IPS-18a (cell line): Measurements from ENCODE around the gene TGM5.

Source experiments
- H3K27ac ChIP-seq: one replicate; pipeline ENCODE4 v1.5.1; 2013; ENCODE audit warnings: low read length
- H3K27me3 ChIP-seq: one replicate; pipeline ENCODE4 v1.6.1; 2013; ENCODE audit warnings: mild to moderate bottlenecking, low read length; ENCODE audit not compliant: control insufficient read depth, insufficient read depth
- H3K36me3 ChIP-seq: one replicate; pipeline ENCODE4 v1.6.1; 2013; ENCODE audit warnings: low read depth, low read length; ENCODE audit not compliant: control insufficient read depth
- H3K4me1 ChIP-seq: one replicate; pipeline ENCODE4 v1.6.1; 2013; ENCODE audit warnings: low read depth, low read length; ENCODE audit not compliant: control insufficient read depth
- H3K4me3 ChIP-seq: one replicate; pipeline ENCODE4 v1.5.1; 2013; ENCODE audit warnings: low read length
- H3K9ac ChIP-seq: one replicate; pipeline ENCODE4 v1.6.1; 2013; ENCODE audit warnings: mild to moderate bottlenecking, low read length, moderate library complexity
- H3K9me3 ChIP-seq: one replicate; pipeline ENCODE4 v1.6.1; 2013; ENCODE audit warnings: low read depth, low read length; ENCODE audit not compliant: control insufficient read depth

Gene TGM5

DNA sequence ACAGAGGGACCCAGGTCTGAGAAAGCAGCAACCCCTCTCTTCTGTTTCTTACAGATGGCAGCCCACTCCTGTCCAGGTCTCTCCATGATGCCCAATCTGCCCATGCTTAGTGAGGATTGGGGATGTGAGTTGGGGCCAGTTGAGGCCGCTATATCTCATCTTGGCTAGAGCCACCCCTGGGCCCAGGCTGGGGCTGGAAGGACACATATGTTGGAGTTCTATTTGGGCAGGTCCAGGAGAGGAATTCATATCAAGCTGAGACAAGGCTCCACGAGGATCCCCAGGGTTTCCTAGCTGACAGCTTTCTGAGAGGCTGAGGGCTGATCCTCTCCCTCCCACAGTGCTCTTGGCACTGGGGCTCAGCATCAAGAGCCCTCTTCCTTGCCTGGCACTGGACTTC lies 11.4 kb downstream of the TGM5 start:
- no peak overlapping the region for H3K27ac ChIP-seq
- no peak overlapping the region for H3K9ac ChIP-seq
- no peaks in the 10 kb centered on the region for H3K9me3 ChIP-seq
- no peaks in the 10 kb centered on the region for H3K36me3 ChIP-seq
- H3K27me3 ChIP-seq = no peaks in the 10 kb centered on the region
- H3K4me3 ChIP-seq = no peak overlapping the region
- H3K4me1 ChIP-seq = no peaks in the 10 kb centered on the region

- no peaks in the 10 kb centered on the region for H3K36me3 ChIP-seq
- H3K4me3 ChIP-seq = no peak overlapping the region
- H3K4me1 ChIP-seq = no peaks in the 10 kb centered on the region
- no peak overlapping the region for H3K27ac ChIP-seq
- no peak overlapping the region for H3K9ac ChIP-seq
- H3K9me3 ChIP-seq = no peaks in the 10 kb centered on the region
- H3K27me3 ChIP-seq = no peaks in the 10 kb centered on the region
Measured at GRCh38 chr15:43253431-43254403, 13.0 kb downstream of the TGM5 start.

DNA sequence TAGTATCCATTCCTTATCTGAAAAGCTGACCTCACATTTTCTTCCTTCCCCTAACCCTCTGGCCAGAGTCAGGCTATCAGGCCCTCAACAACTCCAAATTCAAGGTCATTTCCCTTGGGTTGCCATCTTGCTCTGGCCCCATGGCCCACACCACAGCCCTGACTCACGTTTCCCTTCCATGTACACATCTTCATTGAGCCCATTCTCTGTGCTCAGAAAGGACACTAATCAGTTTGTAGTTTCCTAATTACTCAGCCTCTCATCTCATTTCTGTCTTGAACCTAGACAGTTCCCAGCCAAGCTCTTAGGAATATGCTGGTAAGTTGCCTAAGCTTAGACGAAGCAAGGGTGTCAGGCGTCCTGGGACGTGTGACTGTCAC lies 14.9 kb downstream of the TGM5 start:
- no peaks in the 10 kb centered on the region for H3K4me1 ChIP-seq
- no peaks in the 10 kb centered on the region for H3K27me3 ChIP-seq
- no peaks in the 10 kb centered on the region for H3K9me3 ChIP-seq
- H3K4me3 ChIP-seq = no peak overlapping the region
- no peak overlapping the region for H3K27ac ChIP-seq
- H3K36me3 ChIP-seq = no peaks in the 10 kb centered on the region
- H3K9ac ChIP-seq = no peak overlapping the region

- no peak overlapping the region for H3K27ac ChIP-seq
- no peaks in the 10 kb centered on the region for H3K36me3 ChIP-seq
Measured at GRCh38 chr15:43251185-43251870, 15.4 kb downstream of the TGM5 start.

GRCh38 chr15:43250785-43251184 lies 15.9 kb downstream of the TGM5 start:
- Histone ChIP-seq H3K36me3 (no peaks in the 10 kb centered on the region), H3K9ac (no peak overlapping the region), H3K4me3 (no peak overlapping the region), H3K27me3 (no peaks in the 10 kb centered on the region), H3K27ac (no peak overlapping the region), H3K4me1 (no peaks in the 10 kb centered on the region), H3K9me3 (no peaks in the 10 kb centered on the region)

More at GRCh38 chr15:43251185-43251870, 15.4 kb downstream of the TGM5 start:
- H3K9me3 ChIP-seq = no peaks in the 10 kb centered on the region
- no peak overlapping the region for H3K9ac ChIP-seq
- no peaks in the 10 kb centered on the region for H3K27me3 ChIP-seq
- H3K4me1 ChIP-seq = no peaks in the 10 kb centered on the region
- no peak overlapping the region for H3K4me3 ChIP-seq

- no peak overlapping the region for H3K27ac ChIP-seq
- H3K4me3 ChIP-seq = no peak overlapping the region
- no peaks in the 10 kb centered on the region for H3K36me3 ChIP-seq
- H3K9ac ChIP-seq = no peak overlapping the region
- H3K27me3 ChIP-seq = no peaks in the 10 kb centered on the region
- no peaks in the 10 kb centered on the region for H3K9me3 ChIP-seq
- H3K4me1 ChIP-seq = no peaks in the 10 kb centered on the region
Measured at GRCh38 chr15:43249699-43250203, 17.0 kb downstream of the TGM5 start.

DNA sequence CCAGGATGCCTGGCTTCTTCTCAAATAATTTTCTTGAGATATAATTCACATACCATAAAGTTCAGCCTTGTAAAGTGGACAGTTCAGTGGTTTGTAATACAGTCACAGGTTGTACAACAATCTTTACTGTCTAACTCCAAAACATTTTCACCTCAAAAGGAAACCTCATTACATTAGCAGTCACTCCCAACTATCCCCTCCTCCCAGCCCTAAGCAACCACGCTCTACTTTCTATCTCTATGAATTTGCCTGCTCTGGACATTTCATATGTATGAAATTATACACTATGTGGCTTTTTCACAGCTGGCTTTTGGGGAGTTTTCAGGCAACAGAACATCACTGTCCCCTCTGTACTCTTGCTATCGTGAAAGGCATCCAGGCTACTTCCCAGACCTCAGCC lies 17.5 kb downstream of the TGM5 start:
- Histone ChIP-seq H3K9me3 (no peaks in the 10 kb centered on the region), H3K36me3 (no peaks in the 10 kb centered on the region), H3K27ac (no peak overlapping the region), H3K9ac (no peak overlapping the region), H3K4me1 (no peaks in the 10 kb centered on the region), H3K4me3 (no peak overlapping the region), H3K27me3 (no peaks in the 10 kb centered on the region)

DNA sequence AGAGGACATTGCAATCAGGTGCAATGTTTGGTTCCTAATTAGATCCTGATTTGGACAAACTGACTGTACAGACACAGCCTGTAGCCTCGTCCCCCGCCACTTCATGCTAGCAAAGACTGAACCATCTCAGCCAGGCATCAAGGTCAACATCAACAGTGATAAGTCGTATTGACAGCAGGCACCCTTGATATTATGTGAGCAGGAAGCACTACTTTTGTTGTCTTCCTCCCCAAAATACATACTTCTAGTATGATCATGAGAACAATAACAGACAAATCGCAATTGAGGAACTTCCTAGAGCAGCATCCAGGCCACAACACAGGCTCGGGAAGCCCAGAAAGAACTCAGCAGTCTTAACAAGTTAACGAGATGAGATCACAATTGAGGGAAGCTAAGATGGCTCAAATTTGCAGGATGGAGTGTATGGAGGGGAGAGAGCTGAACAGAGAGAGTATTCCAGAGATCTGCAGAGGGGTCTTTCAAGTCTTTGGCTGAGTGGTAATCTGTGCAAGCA lies 20.4 kb downstream of the TGM5 start:
- no peaks in the 10 kb centered on the region for H3K4me1 ChIP-seq
- no peaks in the 10 kb centered on the region for H3K27me3 ChIP-seq
- no peaks in the 10 kb centered on the region for H3K36me3 ChIP-seq
- no peaks in the 10 kb centered on the region for H3K9me3 ChIP-seq
- H3K27ac ChIP-seq = no peak overlapping the region
- H3K4me3 ChIP-seq = no peak overlapping the region
- H3K9ac ChIP-seq = no peak overlapping the region

DNA sequence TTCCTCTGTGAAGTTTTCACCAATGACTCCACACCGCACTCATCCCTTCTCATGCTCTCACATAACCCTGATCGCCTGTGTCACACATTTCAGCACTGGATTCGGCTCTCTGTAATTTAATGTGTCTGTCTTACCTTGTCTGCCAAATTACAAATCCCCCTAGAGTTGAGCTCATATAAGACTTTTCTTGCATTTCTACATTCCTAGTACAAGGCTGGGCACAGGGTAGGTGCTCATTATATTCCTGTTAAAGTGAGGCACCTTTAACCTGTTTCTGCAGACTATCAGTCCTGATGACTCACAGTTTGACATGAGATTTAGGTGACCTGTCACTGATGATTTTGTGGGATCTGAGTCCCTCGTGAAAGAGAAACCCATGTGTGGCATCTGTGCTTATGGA lies 22.6 kb downstream of the TGM5 start:
- H3K4me3 ChIP-seq = no peak overlapping the region
- no peaks in the 10 kb centered on the region for H3K36me3 ChIP-seq
- H3K9me3 ChIP-seq = no peaks in the 10 kb centered on the region
- no peaks in the 10 kb centered on the region for H3K4me1 ChIP-seq
- H3K27me3 ChIP-seq = no peaks in the 10 kb centered on the region
- no peak overlapping the region for H3K27ac ChIP-seq
- H3K9ac ChIP-seq = no peak overlapping the region

DNA sequence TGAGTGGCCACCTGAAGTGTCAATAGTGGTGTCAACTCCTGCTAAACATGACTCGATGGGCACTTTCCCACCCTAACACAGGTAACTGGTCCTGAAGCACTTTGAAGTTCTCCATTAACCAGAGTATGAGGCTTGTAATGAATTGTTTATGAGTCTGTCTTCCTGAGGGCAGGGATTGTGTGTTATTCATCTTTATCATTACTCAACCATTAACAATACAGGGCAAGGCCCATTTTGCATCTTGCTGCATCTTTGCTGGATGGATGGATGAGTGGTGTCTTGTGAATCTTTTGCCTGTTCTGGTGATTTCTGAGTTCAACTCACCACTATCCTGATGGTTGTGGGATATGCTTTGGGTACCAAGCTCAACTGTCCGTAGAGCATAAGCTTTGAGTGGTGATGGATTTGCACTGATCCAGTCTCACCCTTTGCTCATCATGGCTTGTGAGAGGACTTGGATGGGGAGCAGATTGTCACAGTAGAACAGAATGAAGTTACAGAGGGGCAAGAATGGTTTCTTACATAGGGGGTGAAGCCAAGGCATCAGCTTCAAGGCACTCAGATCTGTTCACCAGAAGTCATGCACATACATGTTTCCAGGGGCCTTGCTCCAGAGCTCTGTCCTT lies 23.6 kb downstream of the TGM5 start:
- no peaks in the 10 kb centered on the region for H3K36me3 ChIP-seq
- no peaks in the 10 kb centered on the region for H3K9me3 ChIP-seq
- H3K27me3 ChIP-seq = no peaks in the 10 kb centered on the region
- no peaks in the 10 kb centered on the region for H3K4me1 ChIP-seq
- no peak overlapping the region for H3K4me3 ChIP-seq
- H3K27ac ChIP-seq = no peak overlapping the region
- H3K9ac ChIP-seq = no peak overlapping the region

DNA sequence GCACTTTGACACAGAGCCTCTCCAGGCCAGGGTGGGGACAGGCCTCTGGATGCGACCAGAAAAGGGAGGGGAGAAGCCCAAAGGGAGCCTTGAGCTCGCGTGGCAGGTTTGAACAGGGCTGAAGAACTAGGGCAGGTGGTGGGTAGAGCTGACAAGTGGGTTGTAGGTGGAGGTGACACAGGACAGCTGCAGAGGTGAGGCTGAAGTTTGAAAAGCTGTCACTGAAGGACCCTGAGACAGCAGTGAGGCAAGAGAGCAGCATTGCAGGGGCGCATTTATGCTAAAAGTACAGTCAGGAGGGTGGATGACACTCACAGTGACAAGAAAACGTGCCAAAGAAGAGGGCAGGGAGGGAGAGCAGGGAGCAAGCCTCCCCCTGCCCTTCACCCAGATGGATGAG lies 24.1 kb downstream of the TGM5 start:
- Histone ChIP-seq H3K27ac (no peak overlapping the region), H3K27me3 (no peaks in the 10 kb centered on the region), H3K9me3 (no peaks in the 10 kb centered on the region), H3K36me3 (no peaks in the 10 kb centered on the region), H3K4me3 (no peak overlapping the region), H3K9ac (no peak overlapping the region), H3K4me1 (no peaks in the 10 kb centered on the region)
